ENCODE data around the gene CLEC1A. TPM values are rescaled to one million over a fixed set of nuclear protein-coding genes. Genes with fewer than 3 reads are reported as not detected.

CLEC1A gene
- polyA plus RNA-seq, 1 donor from 2014 or later: not detected

GRCh38 chr12:10126413-10126812, 27.6 kb upstream of the CLEC1A start:
- H3K4me3 ChIP-seq (ENCODE audit: low read length): no peak overlapping the region
- no peak overlapping the region for H3K4me2 ChIP-seq (ENCODE audit: low read length)
- H3F3A ChIP-seq (ENCODE audit: insufficient read depth, low read length, poor library complexity, severe bottlenecking): no peaks in the 10 kb centered on the region
- no peaks in the 10 kb centered on the region for H3K79me2 ChIP-seq (replicated peaks; ENCODE audit: insufficient read depth, low read length)
- H3K9ac ChIP-seq (ENCODE audit: low read length): no peak overlapping the region
- H2AFZ ChIP-seq (ENCODE audit: low read depth, low read length): no peak overlapping the region
- no peaks in the 10 kb centered on the region for H3K9me3 ChIP-seq (ENCODE audit: low read length)
- no peaks in the 10 kb centered on the region for H3K27me3 ChIP-seq (ENCODE audit: insufficient read depth, low read depth, low read length)
- no peak for TF ChIP-seq RAD21 (conservative IDR thresholded peaks at IDR 0.05)
- TF ChIP-seq, protein P1, sequence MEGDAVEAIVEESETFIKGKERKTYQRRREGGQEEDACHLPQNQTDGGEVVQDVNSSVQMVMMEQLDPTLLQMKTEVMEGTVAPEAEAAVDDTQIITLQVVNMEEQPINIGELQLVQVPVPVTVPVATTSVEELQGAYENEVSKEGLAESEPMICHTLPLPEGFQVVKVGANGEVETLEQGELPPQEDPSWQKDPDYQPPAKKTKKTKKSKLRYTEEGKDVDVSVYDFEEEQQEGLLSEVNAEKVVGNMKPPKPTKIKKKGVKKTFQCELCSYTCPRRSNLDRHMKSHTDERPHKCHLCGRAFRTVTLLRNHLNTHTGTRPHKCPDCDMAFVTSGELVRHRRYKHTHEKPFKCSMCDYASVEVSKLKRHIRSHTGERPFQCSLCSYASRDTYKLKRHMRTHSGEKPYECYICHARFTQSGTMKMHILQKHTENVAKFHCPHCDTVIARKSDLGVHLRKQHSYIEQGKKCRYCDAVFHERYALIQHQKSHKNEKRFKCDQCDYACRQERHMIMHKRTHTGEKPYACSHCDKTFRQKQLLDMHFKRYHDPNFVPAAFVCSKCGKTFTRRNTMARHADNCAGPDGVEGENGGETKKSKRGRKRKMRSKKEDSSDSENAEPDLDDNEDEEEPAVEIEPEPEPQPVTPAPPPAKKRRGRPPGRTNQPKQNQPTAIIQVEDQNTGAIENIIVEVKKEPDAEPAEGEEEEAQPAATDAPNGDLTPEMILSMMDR (IDR thresholded peaks at IDR 0.05; ENCODE audit: poor library complexity, severe bottlenecking): no peak
- TF ChIP-seq, protein P2, sequence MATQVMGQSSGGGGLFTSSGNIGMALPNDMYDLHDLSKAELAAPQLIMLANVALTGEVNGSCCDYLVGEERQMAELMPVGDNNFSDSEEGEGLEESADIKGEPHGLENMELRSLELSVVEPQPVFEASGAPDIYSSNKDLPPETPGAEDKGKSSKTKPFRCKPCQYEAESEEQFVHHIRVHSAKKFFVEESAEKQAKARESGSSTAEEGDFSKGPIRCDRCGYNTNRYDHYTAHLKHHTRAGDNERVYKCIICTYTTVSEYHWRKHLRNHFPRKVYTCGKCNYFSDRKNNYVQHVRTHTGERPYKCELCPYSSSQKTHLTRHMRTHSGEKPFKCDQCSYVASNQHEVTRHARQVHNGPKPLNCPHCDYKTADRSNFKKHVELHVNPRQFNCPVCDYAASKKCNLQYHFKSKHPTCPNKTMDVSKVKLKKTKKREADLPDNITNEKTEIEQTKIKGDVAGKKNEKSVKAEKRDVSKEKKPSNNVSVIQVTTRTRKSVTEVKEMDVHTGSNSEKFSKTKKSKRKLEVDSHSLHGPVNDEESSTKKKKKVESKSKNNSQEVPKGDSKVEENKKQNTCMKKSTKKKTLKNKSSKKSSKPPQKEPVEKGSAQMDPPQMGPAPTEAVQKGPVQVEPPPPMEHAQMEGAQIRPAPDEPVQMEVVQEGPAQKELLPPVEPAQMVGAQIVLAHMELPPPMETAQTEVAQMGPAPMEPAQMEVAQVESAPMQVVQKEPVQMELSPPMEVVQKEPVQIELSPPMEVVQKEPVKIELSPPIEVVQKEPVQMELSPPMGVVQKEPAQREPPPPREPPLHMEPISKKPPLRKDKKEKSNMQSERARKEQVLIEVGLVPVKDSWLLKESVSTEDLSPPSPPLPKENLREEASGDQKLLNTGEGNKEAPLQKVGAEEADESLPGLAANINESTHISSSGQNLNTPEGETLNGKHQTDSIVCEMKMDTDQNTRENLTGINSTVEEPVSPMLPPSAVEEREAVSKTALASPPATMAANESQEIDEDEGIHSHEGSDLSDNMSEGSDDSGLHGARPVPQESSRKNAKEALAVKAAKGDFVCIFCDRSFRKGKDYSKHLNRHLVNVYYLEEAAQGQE (IDR thresholded peaks at IDR 0.05; ENCODE audit: borderline replicate concordance): no peak
- TF ChIP-seq EP300 (conservative IDR thresholded peaks at IDR 0.05; ENCODE audit: poor library complexity, severe bottlenecking): no peak
- TF ChIP-seq MXI1 (conservative IDR thresholded peaks at IDR 0.05; ENCODE audit: poor library complexity, severe bottlenecking): no peak
- TF ChIP-seq SMC3 (conservative IDR thresholded peaks at IDR 0.05; ENCODE audit: poor library complexity): no peak
- no peak for TF ChIP-seq POLR2AphosphoS5 (IDR thresholded peaks at IDR 0.05)
- TF ChIP-seq TAF1 (IDR thresholded peaks at IDR 0.05; ENCODE audit: low read depth): no peak
- no peak for TF ChIP-seq EZH2 (IDR thresholded peaks at IDR 0.05; ENCODE audit: borderline replicate concordance, insufficient read depth, low read length, poor library complexity, severe bottlenecking)
- no peaks in the 10 kb centered on the region for H4K20me1 ChIP-seq (ENCODE audit: insufficient read depth)
- H3K27ac ChIP-seq (ENCODE audit: low read length): no peak overlapping the region
- no peaks in the 10 kb centered on the region for H3K9me2 ChIP-seq (ENCODE audit: insufficient read depth, low read length)
- no peaks in the 10 kb centered on the region for H3K36me3 ChIP-seq (ENCODE audit: insufficient read depth, low read length)

GRCh38 chr12:10122689-10123088, 23.9 kb upstream of the CLEC1A start:
- Histone ChIP-seq H4K20me1 (ENCODE audit: insufficient read depth) (no peaks in the 10 kb centered on the region), H3K27me3 (ENCODE audit: insufficient read depth, low read depth, low read length) (no peaks in the 10 kb centered on the region), H3K9me3 (ENCODE audit: low read length) (no peaks in the 10 kb centered on the region), H3K9me2 (ENCODE audit: insufficient read depth, low read length) (no peaks in the 10 kb centered on the region), H3K79me2 (replicated peaks; ENCODE audit: insufficient read depth, low read length) (no peaks in the 10 kb centered on the region), H3K4me3 (ENCODE audit: low read length) (no peak overlapping the region), H3K36me3 (ENCODE audit: insufficient read depth, low read length) (no peaks in the 10 kb centered on the region), H2AFZ (ENCODE audit: low read depth, low read length) (no peak overlapping the region), H3K27ac (ENCODE audit: low read length) (no peak overlapping the region), H3F3A (ENCODE audit: insufficient read depth, low read length, poor library complexity, severe bottlenecking) (no peaks in the 10 kb centered on the region), H3K9ac (ENCODE audit: low read length) (no peak overlapping the region), H3K4me2 (ENCODE audit: low read length) (no peak overlapping the region)
- TF ChIP-seq, protein P1 (IDR thresholded peaks at IDR 0.05; ENCODE audit: poor library complexity, severe bottlenecking): no peak
- TF ChIP-seq EZH2 (IDR thresholded peaks at IDR 0.05; ENCODE audit: borderline replicate concordance, insufficient read depth, low read length, poor library complexity, severe bottlenecking) (no peak), EP300 (conservative IDR thresholded peaks at IDR 0.05; ENCODE audit: poor library complexity, severe bottlenecking) (no peak), RAD21 (conservative IDR thresholded peaks at IDR 0.05) (no peak), POLR2AphosphoS5 (IDR thresholded peaks at IDR 0.05) (no peak), TAF1 (IDR thresholded peaks at IDR 0.05; ENCODE audit: low read depth) (no peak), SMC3 (conservative IDR thresholded peaks at IDR 0.05; ENCODE audit: poor library complexity) (no peak)
- TF ChIP-seq, protein P2 (IDR thresholded peaks at IDR 0.05; ENCODE audit: borderline replicate concordance): no peak
